ENCODE results near the gene MAP1S. TPM values are rescaled to one million over a fixed set of nuclear protein-coding genes. Genes with fewer than 3 reads are reported as not detected.

The MAP1S gene
- total and polyA plus RNA-seq, 12 donors: 6.6 to 97.2 (median 44.3) TPM

- intact Hi-C loops (cut with DNase I): no loop called here
- TF ChIP-seq POLR2A (IDR thresholded peaks at IDR 0.05) (no peak), CTCF (IDR thresholded peaks at IDR 0.05) (no peak)
- Histone ChIP-seq H3K27me3 (no peaks in the 10 kb centered on the region), H3K27ac (peak overlapping the region in 1 of 5 donors; percentile 47), H3K36me3 (replicated peaks in 1 of 2) (peaks cover 0 to 6% of the 10 kb centered on the region in 2 donors), H3K9me3 (replicated peaks in 1 of 3) (no peaks in the 10 kb centered on the region), H3K4me1 (replicated peaks in 1 of 2) (peaks cover 22 to 27% of the 10 kb centered on the region in 2 donors), H3K4me3 (no peak overlapping the region)
- 81 to 90% (median 86%) methylated on average over 4 of the region's 4 CpGs for WGBS, 4 donors
- no peak for DNase-seq
These were observed 732 bp upstream of the MAP1S start for GRCh38 chr19:17718550-17718946.

- Histone ChIP-seq H3K9me3 (replicated peaks in 1 of 3) (no peaks in the 10 kb centered on the region), H3K36me3 (replicated peaks in 1 of 2) (peaks cover 0 to 19% of the 10 kb centered on the region in 2 donors), H3K27me3 (no peaks in the 10 kb centered on the region), H3K27ac (peak overlapping the region in 3 of 5 donors; percentile 38 to 93 (median 55)), H3K4me1 (replicated peaks in 1 of 2) (peaks cover 22 to 27% of the 10 kb centered on the region in 2 donors), H3K4me3 (peak overlapping the region in 3 of 4 donors; percentile 37 to 90 (median 74))
- no peak for DNase-seq
- 1 to 5% (median 3%) methylated on average over 15 to 38 of the region's 38 CpGs for WGBS, 4 donors
- TF ChIP-seq CTCF (IDR thresholded peaks at IDR 0.05): no peak
- TF ChIP-seq POLR2A (IDR thresholded peaks at IDR 0.05): no peak
- intact Hi-C loops (cut with DNase I): no loop called here
These were observed 585 bp downstream of the MAP1S start for GRCh38 chr19:17719730-17720400.

DNA sequence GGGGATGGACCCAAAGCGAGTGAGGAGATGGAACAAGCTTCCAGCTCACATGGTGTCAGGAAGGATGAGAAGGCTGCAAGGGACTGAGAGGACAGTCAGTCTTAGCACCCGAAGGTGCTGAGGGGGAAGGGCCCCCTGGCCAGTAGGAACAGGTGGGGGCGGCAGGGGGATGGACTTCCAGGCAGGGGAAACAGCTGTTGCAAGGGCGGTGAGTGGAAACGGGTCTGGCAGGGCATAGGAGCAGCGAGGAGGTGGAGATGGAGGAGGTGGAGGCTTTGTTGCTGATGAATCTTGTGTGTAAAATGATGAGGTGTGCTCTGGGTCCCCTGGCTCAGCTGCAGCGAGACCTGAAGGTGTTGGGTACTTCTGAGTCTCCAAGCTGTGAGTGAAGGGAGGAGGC is 1.2 kb downstream of the MAP1S start:
- Histone ChIP-seq H3K4me3 (peak overlapping the region in 3 of 4 donors; percentile 37 to 90 (median 74)), H3K9me3 (replicated peaks in 1 of 3) (no peaks in the 10 kb centered on the region), H3K27ac (peak overlapping the region in 2 of 5 donors; percentile 17 to 93), H3K27me3 (no peaks in the 10 kb centered on the region), H3K36me3 (replicated peaks in 1 of 2) (peaks cover 0 to 25% of the 10 kb centered on the region in 2 donors), H3K4me1 (replicated peaks in 1 of 2) (peaks cover 22 to 27% of the 10 kb centered on the region in 2 donors)
- no peak for TF ChIP-seq CTCF (IDR thresholded peaks at IDR 0.05)
- TF ChIP-seq POLR2A (IDR thresholded peaks at IDR 0.05): no peak
- DNase-seq: no peak
- WGBS, 4 donors: 13 to 28% (median 22%) methylated on average over 7 of the region's 7 CpGs
- intact Hi-C loops (cut with DNase I): no loop called here

GRCh38 chr19:17721111-17721628 is 1.9 kb downstream of the MAP1S start:
- TF ChIP-seq POLR2A (IDR thresholded peaks at IDR 0.05) (no peak), CTCF (IDR thresholded peaks at IDR 0.05) (no peak)
- H3K36me3 ChIP-seq (replicated peaks in 1 of 2): peaks cover 0 to 32% of the 10 kb centered on the region in 2 donors
- H3K9me3 ChIP-seq (replicated peaks in 1 of 3): no peaks in the 10 kb centered on the region
- peak overlapping the region in 1 of 4 donors; percentile 90 for H3K4me3 ChIP-seq
- peaks cover 22 to 27% of the 10 kb centered on the region in 2 donors for H3K4me1 ChIP-seq (replicated peaks in 1 of 2)
- 58 to 76% (median 71%) methylated on average over 12 of the region's 12 CpGs for WGBS, 4 donors
- H3K27ac ChIP-seq: peak overlapping the region in 4 of 5 donors; percentile 17 to 93 (median 50)
- intact Hi-C loops (cut with DNase I): no loop called here
- no peaks in the 10 kb centered on the region for H3K27me3 ChIP-seq
- DNase-seq: peak in 1 of 7 donors; percentile 22

Measured in adrenal gland (tissue), 12 donors.